ENCODE data around the gene SRXN1. TPM values are rescaled to one million over a fixed set of nuclear protein-coding genes. Genes with fewer than 3 reads are reported as not detected.

Gene SRXN1
- total and polyA plus RNA-seq, 5 donors from 2014 or later: 3.2 to 15.1 (median 12.7) TPM

- Histone ChIP-seq H3K36me3 (ENCODE audit: control insufficient read depth, insufficient read depth, low read length) (no peaks in the 10 kb centered on the region), H3K27ac (ENCODE audit: insufficient read depth, low read length, poor library complexity, severe bottlenecking) (no peak overlapping the region), H3K4me1 (ENCODE audit: control insufficient read depth, insufficient read depth, low read length, poor library complexity, severe bottlenecking) (no peaks in the 10 kb centered on the region), H3K4me3 (ENCODE audit: low read depth, low read length) (no peak overlapping the region), H3K27me3 (ENCODE audit: control insufficient read depth, insufficient read depth, low read length) (peaks cover 13% of the 10 kb centered on the region), H3K9me3 (ENCODE audit: control insufficient read depth in 2 of 2, low read length in 2 of 2) (no peaks in the 10 kb centered on the region)
- Mint-ChIP-seq H3K27me3 (peaks cover 51% of the 10 kb centered on the region), H3K27ac (no peak overlapping the region), H3K4me1 (peaks cover 0 to 10% (median 0%) of the 10 kb centered on the region in 4 donors), H3K36me3 (no peaks in the 10 kb centered on the region), H3K4me3 (no peak overlapping the region), H3K9me3 (peaks cover 0 to 2% (median 0%) of the 10 kb centered on the region in 7 donors)
- peak in 1 of 2 donors; percentile 44 for ATAC-seq (ENCODE audit: low read depth in 2 of 2)
- DNase-seq: peak; percentile 21 to 51 (median 43)
Measured at GRCh38 chr20:667351-668034, 14.5 kb upstream of the SRXN1 start.

- ATAC-seq (ENCODE audit: low read depth in 2 of 2) (no peak), DNase-seq (no peak)
- Histone ChIP-seq H3K4me3 (ENCODE audit: low read depth, low read length) (no peak overlapping the region), H3K27ac (ENCODE audit: insufficient read depth, low read length, poor library complexity, severe bottlenecking) (no peak overlapping the region), H3K27me3 (ENCODE audit: control insufficient read depth, insufficient read depth, low read length) (peaks cover 13% of the 10 kb centered on the region), H3K36me3 (ENCODE audit: control insufficient read depth, insufficient read depth, low read length) (no peaks in the 10 kb centered on the region), H3K4me1 (ENCODE audit: control insufficient read depth, insufficient read depth, low read length, poor library complexity, severe bottlenecking) (no peaks in the 10 kb centered on the region), H3K9me3 (ENCODE audit: control insufficient read depth in 2 of 2, low read length in 2 of 2) (no peaks in the 10 kb centered on the region)
- no peak overlapping the region for H3K27ac Mint-ChIP-seq
- H3K27me3 Mint-ChIP-seq: peaks cover 53% of the 10 kb centered on the region
- H3K9me3 Mint-ChIP-seq: no peaks in the 10 kb centered on the region
- no peaks in the 10 kb centered on the region for H3K36me3 Mint-ChIP-seq
- peaks cover 0 to 7% (median 0%) of the 10 kb centered on the region in 4 donors for H3K4me1 Mint-ChIP-seq
- H3K4me3 Mint-ChIP-seq: no peak overlapping the region
Measured at GRCh38 chr20:666877-667276, 13.9 kb upstream of the SRXN1 start.

DNA sequence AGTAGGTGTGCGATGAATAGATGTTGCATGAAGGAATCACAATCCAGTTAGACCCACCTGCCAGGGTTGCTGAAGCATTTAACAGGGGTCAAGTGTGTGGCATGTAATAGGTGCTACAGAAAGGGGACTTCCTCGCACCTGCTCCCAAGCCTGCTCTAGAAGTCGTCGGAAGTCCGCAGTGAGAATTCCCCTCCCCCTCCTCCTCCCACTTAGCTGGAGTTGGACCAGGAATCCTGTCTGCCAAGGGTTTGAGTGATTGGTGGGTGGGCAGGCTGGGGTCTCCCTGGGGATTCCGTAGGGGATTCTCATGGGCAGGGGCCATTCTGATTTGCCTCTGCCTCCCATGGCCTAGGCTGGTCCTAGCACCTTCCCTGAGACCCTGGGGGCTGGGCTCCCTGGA lies 12.3 kb upstream of the SRXN1 start:
- Histone ChIP-seq H3K27ac (ENCODE audit: insufficient read depth, low read length, poor library complexity, severe bottlenecking) (no peak overlapping the region), H3K36me3 (ENCODE audit: control insufficient read depth, insufficient read depth, low read length) (no peaks in the 10 kb centered on the region), H3K4me1 (ENCODE audit: control insufficient read depth, insufficient read depth, low read length, poor library complexity, severe bottlenecking) (no peaks in the 10 kb centered on the region), H3K27me3 (ENCODE audit: control insufficient read depth, insufficient read depth, low read length) (peaks cover 18% of the 10 kb centered on the region), H3K4me3 (ENCODE audit: low read depth, low read length) (no peak overlapping the region), H3K9me3 (ENCODE audit: control insufficient read depth in 2 of 2, low read length in 2 of 2) (no peaks in the 10 kb centered on the region)
- no peak for ATAC-seq (ENCODE audit: low read depth in 2 of 2)
- no peak for DNase-seq
- Mint-ChIP-seq H3K27ac (no peak overlapping the region), H3K36me3 (no peaks in the 10 kb centered on the region), H3K9me3 (peaks cover 0 to 3% (median 0%) of the 10 kb centered on the region in 7 donors), H3K27me3 (peaks cover 58% of the 10 kb centered on the region), H3K4me3 (no peak overlapping the region), H3K4me1 (peaks cover 0 to 3% (median 0%) of the 10 kb centered on the region in 4 donors)

- Mint-ChIP-seq H3K27ac (no peak overlapping the region), H3K27me3 (peaks cover 62% of the 10 kb centered on the region), H3K4me1 (peaks cover 0 to 3% (median 0%) of the 10 kb centered on the region in 4 donors), H3K36me3 (no peaks in the 10 kb centered on the region), H3K4me3 (no peak overlapping the region), H3K9me3 (peaks cover 0 to 3% (median 0%) of the 10 kb centered on the region in 7 donors)
- DNase-seq: no peak
- no peaks in the 10 kb centered on the region for H3K4me1 ChIP-seq (ENCODE audit: control insufficient read depth, insufficient read depth, low read length, poor library complexity, severe bottlenecking)
- no peaks in the 10 kb centered on the region for H3K36me3 ChIP-seq (ENCODE audit: control insufficient read depth, insufficient read depth, low read length)
- no peak for ATAC-seq (ENCODE audit: low read depth in 2 of 2)
- no peak overlapping the region for H3K4me3 ChIP-seq (ENCODE audit: low read depth, low read length)
- peaks cover 19% of the 10 kb centered on the region for H3K27me3 ChIP-seq (ENCODE audit: control insufficient read depth, insufficient read depth, low read length)
- H3K9me3 ChIP-seq (ENCODE audit: control insufficient read depth in 2 of 2, low read length in 2 of 2): no peaks in the 10 kb centered on the region
- H3K27ac ChIP-seq (ENCODE audit: insufficient read depth, low read length, poor library complexity, severe bottlenecking): no peak overlapping the region
Measured at GRCh38 chr20:664576-664975, 11.6 kb upstream of the SRXN1 start.

GRCh38 chr20:664151-664550 lies 11.2 kb upstream of the SRXN1 start:
- H3K27me3 Mint-ChIP-seq: peaks cover 66% of the 10 kb centered on the region
- peaks cover 0 to 3% (median 0%) of the 10 kb centered on the region in 7 donors for H3K9me3 Mint-ChIP-seq
- H3K36me3 Mint-ChIP-seq: no peaks in the 10 kb centered on the region
- peaks cover 23% of the 10 kb centered on the region for H3K27me3 ChIP-seq (ENCODE audit: control insufficient read depth, insufficient read depth, low read length)
- no peak for ATAC-seq (ENCODE audit: low read depth in 2 of 2)
- H3K27ac ChIP-seq (ENCODE audit: insufficient read depth, low read length, poor library complexity, severe bottlenecking): no peak overlapping the region
- no peaks in the 10 kb centered on the region for H3K9me3 ChIP-seq (ENCODE audit: control insufficient read depth in 2 of 2, low read length in 2 of 2)
- peaks cover 0 to 3% (median 0%) of the 10 kb centered on the region in 4 donors for H3K4me1 Mint-ChIP-seq
- no peak overlapping the region for H3K27ac Mint-ChIP-seq
- no peaks in the 10 kb centered on the region for H3K36me3 ChIP-seq (ENCODE audit: control insufficient read depth, insufficient read depth, low read length)
- H3K4me3 Mint-ChIP-seq: no peak overlapping the region
- no peak for DNase-seq
- no peaks in the 10 kb centered on the region for H3K4me1 ChIP-seq (ENCODE audit: control insufficient read depth, insufficient read depth, low read length, poor library complexity, severe bottlenecking)
- H3K4me3 ChIP-seq (ENCODE audit: low read depth, low read length): no peak overlapping the region

DNA sequence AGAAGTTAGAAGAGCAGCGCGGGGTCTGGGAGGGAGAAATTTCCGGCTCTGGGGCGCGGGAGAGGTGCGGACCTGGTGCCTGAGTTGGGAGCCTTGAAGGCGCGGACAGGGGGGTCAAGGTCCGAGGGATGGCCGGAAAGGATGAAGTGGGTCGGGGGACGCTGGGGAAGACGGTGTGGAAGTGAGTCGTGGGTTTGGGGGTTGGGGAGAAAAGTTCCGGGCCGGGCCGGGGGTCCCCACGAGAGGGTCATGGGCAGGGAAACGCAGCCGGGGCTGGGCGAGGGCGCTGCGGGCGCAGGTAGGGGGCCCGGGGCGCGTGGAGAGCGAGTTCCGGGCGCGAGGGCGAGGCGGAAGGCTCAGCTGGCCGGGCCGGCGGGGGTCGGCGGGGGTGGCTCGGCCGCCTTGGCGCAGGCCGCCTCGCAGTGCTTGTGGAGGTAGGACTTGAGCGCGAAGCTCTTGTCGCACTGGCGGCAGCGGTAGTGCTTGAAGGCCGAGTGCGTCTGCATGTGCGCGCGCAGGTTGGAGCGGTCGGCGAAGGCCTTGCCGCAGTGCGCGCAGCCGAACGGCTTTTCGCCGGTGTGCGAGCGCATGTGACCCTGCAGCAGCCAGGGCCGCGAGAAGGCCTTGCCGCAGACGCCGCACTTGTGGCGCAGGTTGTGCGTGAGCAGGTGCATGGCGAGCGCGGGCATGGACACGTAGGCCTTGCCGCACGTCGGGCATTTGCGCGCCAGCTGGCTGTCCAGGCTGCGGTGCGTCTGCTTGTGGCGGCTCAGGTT lies 10.5 kb upstream of the SRXN1 start:
- no peaks in the 10 kb centered on the region for H3K36me3 Mint-ChIP-seq
- H3K36me3 ChIP-seq (ENCODE audit: control insufficient read depth, insufficient read depth, low read length): no peaks in the 10 kb centered on the region
- no peaks in the 10 kb centered on the region for H3K9me3 ChIP-seq (ENCODE audit: control insufficient read depth in 2 of 2, low read length in 2 of 2)
- DNase-seq (peak in 1 of 3 donors; percentile 49), ATAC-seq (ENCODE audit: low read depth in 2 of 2) (no peak)
- H3K4me3 Mint-ChIP-seq: peak overlapping the region in 1 of 4 donors; percentile 70
- H3K4me1 ChIP-seq (ENCODE audit: control insufficient read depth, insufficient read depth, low read length, poor library complexity, severe bottlenecking): no peaks in the 10 kb centered on the region
- H3K4me1 Mint-ChIP-seq: peaks cover 0 to 3% (median 0%) of the 10 kb centered on the region in 4 donors
- H3K27me3 ChIP-seq (ENCODE audit: control insufficient read depth, insufficient read depth, low read length): peaks cover 28% of the 10 kb centered on the region
- peak overlapping the region in 1 of 3 donors; percentile 32 for H3K27ac Mint-ChIP-seq
- peaks cover 63% of the 10 kb centered on the region for H3K27me3 Mint-ChIP-seq
- H3K27ac ChIP-seq (ENCODE audit: insufficient read depth, low read length, poor library complexity, severe bottlenecking): no peak overlapping the region
- H3K4me3 ChIP-seq (ENCODE audit: low read depth, low read length): no peak overlapping the region
- peaks cover 0 to 3% (median 0%) of the 10 kb centered on the region in 7 donors for H3K9me3 Mint-ChIP-seq

DNA sequence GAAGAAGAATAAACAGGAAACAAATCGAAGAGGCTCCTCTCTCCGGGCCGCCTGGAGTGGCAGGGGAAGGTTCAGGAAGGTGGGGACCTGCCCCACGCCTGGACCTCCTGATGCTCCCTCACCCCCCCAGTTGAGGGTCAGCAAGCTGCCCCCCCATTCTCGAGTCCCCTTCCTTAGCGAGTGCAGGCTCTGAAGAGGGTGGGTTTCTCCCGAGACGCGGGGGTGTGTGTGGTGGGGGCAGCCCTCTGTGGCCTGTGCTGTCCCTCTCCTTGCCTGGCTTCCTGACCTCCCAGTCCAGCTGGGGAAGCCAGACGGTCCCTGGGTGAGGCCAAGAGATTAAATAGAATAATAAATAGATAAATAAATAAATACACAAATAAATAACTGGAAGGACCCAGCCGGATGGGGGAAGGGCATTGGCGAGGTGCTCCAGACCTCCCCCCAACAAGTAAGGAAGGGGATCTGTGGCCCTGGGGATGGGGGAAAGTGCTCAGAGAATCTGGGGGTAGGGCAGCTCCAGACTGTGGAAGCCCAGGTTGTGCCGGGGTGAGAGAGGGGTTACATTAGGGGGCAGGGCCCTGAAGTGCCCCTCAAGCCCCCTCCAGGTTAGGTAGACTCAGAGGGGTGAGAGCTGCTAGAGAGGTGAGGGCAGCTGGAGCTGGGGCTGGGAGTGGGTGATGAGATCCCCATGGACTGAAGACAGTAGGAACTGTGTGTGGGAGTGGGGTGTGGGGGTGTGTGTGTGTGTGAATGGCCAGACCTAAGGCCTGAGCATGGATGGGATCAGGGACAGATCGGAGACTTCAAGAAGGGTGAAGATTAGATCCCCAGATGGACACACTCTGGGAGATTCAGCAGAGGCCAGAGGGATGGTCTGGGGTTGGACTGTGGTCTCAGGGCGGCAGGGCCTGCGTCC lies 9.5 kb upstream of the SRXN1 start:
- Histone ChIP-seq H3K36me3 (ENCODE audit: control insufficient read depth, insufficient read depth, low read length) (no peaks in the 10 kb centered on the region), H3K27ac (ENCODE audit: insufficient read depth, low read length, poor library complexity, severe bottlenecking) (no peak overlapping the region), H3K27me3 (ENCODE audit: control insufficient read depth, insufficient read depth, low read length) (peaks cover 32% of the 10 kb centered on the region), H3K9me3 (ENCODE audit: control insufficient read depth in 2 of 2, low read length in 2 of 2) (no peaks in the 10 kb centered on the region), H3K4me1 (ENCODE audit: control insufficient read depth, insufficient read depth, low read length, poor library complexity, severe bottlenecking) (no peaks in the 10 kb centered on the region), H3K4me3 (ENCODE audit: low read depth, low read length) (no peak overlapping the region)
- Mint-ChIP-seq H3K9me3 (peaks cover 0 to 3% (median 0%) of the 10 kb centered on the region in 7 donors), H3K4me3 (no peak overlapping the region), H3K27ac (no peak overlapping the region), H3K4me1 (peaks cover 0 to 3% (median 0%) of the 10 kb centered on the region in 4 donors), H3K27me3 (peaks cover 68% of the 10 kb centered on the region), H3K36me3 (no peaks in the 10 kb centered on the region)
- DNase-seq: no peak
- ATAC-seq (ENCODE audit: low read depth in 2 of 2): no peak
